GM18499 (cell line): ENCODE results near the gene LCP2.

ENCODE experiments used
- ATAC-seq: cut with Tn5 transposase; IDR thresholded peaks from one replicate; pipeline ENCODE4 v1.9.1; 2021; ENCODE audit warnings: moderate number of reproducible peaks; ENCODE audit not compliant: insufficient read depth, unreplicated experiment

The LCP2 gene

GRCh38 chr5:170300361-170301013 lies 2.9 kb upstream of the LCP2 start:
- no peak for ATAC-seq

GRCh38 chr5:170296935-170297588 lies 515 bp downstream of the LCP2 start:
- ATAC-seq = peak; percentile 46

- ATAC-seq = no peak
These were observed 1.3 kb downstream of the LCP2 start for GRCh38 chr5:170296036-170296934.

- ATAC-seq = no peak
These were observed 3.0 kb downstream of the LCP2 start for GRCh38 chr5:170294556-170294955.

DNA sequence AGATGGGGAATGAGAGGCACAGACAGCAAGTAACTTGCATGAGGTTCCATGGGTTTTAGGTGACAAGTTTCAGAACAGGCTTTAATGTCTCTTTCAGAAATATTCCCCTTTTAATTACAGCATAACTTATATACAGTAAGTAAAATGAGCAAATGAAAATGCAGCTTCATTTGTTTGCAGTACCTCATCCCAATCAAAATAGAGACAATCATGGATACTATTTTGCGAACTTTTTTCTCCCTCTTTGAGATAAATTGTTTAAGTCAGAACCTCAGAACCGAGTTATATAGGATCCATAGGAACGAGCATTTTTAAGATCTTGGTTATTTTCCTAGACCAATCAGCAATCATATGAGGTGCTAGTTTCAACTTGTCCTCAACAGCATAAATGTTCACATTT lies 3.5 kb downstream of the LCP2 start:
- no peak for ATAC-seq

- ATAC-seq = peak; percentile 75
These were observed 4.3 kb downstream of the LCP2 start for GRCh38 chr5:170293273-170293672.

DNA sequence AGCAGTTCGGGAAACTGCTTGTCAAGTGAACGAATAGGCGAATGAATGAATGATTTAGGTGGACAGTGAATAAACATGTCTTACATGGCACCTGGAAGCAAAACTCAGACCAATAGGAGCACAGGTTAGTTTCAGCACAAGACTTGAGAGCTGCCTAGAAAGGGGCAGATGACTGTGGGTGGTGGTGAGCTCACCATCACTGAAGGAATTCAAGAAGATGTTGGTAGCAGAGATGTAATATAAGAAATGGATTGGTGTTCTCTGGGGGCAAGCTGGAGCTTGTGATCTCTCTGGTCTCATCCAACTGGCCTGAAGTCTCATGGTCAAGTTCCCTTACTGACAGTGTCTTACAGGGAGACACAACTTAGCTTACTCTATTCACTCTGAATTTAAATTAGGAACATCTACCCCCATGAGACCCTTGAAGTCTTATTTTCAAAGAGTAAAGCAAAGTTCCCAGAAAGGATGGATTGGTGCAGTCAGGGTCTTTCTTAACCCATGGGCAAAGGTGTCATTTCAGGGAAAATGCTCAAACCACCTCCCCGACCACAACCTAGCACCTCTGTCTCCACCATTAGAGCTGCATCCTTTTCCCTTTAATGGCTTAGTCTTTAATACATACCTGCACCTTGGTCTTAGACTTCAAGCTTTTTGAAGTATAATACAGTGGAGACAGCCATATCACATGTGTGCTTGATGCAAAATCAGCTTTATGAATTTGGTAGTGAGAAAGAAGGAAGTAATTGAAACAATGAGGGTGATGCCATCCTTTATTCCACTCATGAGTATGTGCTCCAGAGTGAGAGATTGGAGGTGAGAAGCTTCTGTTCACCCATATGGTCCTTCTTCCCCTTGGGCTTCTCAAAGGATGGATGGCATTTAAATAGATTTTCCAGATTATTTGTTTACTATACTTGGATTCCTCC lies 5.1 kb downstream of the LCP2 start:
- ATAC-seq = no peak

- no peak for ATAC-seq
These were observed 7.1 kb downstream of the LCP2 start for GRCh38 chr5:170290498-170290897.

DNA sequence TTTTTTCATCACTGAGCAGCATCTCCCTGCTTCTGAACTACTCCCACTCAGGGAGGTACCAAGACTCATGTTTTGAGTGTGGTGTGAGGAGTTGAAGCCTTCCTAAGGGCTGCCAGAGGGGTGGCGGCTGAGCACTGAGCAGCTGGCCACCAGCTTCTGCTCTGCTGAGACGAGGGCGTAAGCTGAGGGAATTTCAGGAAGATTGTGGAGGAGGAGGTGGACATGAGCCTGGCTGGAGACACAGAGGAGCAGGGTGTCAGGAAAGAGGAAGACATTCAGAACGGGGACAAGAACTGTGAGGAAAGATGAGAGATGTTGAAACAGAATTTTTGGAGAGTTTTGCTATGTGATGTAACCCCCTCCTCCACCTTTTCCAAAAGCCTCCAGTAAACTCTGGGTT lies 7.8 kb downstream of the LCP2 start:
- ATAC-seq = no peak

DNA sequence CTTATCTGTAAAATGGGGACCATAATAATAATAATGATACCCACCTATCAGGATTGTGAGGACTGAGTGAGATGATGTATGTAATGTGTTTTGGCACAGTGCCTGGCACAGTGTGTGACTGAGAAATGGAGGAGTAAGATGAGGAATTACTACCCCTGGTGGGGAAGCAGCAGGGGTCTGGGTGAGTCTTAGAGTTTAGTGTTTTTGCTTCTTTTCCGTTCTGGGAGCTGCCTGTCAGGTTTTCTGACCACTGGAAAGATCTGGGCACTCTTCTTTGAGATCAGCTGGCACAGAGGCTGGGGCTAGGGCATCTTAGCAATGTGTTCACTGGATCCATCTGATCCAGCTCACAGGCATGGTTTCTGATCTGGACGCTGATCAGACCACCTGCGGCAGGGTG lies 8.5 kb downstream of the LCP2 start:
- no peak for ATAC-seq

DNA sequence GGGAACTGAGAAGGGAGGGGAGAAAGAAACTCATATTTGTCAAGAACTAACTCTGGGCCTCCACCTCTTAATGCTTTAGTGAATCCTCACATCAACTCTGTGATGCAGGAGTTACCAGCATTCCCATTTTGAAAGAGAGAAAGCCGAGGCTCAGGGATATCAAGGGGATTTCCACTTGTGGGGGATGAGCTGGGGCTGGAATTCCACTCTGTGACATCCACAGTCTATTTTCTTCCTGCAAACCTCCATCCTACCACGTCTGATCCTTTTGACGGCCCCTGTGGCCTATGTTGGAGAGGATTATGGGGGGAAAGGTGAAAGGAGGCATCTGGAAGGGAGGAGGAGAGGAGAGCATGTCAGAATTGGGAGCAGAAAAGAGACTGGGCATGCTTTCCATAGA lies 9.0 kb downstream of the LCP2 start:
- no peak for ATAC-seq

- ATAC-seq = no peak
These were observed 9.4 kb downstream of the LCP2 start for GRCh38 chr5:170288151-170288550.

DNA sequence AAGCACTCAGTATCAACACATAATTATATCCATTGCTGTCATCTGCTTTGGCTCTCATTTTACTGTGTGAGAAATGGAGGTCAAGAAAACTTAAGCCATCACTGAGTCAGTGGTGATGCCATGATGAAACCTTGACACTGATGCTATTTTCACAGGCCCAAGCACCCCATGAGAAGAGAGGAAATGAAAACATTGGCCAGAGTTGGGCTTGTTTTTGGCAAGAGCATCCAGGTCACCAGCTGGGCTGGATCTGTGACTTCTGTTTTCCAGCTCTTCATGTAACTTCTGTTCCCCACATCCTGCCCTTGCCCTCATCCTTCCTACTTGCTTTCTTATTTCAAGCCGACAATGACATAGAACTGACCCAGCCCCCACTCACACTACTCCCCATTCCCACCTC lies 10.0 kb downstream of the LCP2 start:
- no peak for ATAC-seq

- ATAC-seq = no peak
These were observed 11.1 kb downstream of the LCP2 start for GRCh38 chr5:170286386-170286925.

GRCh38 chr5:170285181-170285580 lies 12.4 kb downstream of the LCP2 start:
- ATAC-seq = no peak

GRCh38 chr5:170284231-170284630 lies 13.3 kb downstream of the LCP2 start:
- ATAC-seq = no peak

DNA sequence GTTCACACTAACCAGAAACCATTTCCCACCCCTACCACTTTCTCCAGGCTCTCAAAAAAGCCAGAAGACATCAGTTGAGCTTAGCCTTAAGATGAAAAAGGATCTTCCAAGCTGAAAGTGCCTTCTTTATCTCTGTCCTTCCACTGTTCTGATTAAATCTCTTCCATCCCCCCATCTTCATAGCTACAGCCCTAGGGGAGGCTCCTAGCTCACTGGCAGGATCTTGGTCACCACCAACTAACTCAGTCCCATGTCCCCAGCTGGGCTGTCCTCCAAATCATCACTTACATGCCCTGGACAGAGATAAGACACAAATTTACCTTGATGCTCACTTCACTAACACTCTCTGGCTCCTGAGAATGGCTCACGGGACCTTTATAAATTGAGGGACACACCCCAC lies 14.3 kb downstream of the LCP2 start:
- no peak for ATAC-seq

GRCh38 chr5:170280011-170280493 lies 17.5 kb downstream of the LCP2 start:
- ATAC-seq = no peak

DNA sequence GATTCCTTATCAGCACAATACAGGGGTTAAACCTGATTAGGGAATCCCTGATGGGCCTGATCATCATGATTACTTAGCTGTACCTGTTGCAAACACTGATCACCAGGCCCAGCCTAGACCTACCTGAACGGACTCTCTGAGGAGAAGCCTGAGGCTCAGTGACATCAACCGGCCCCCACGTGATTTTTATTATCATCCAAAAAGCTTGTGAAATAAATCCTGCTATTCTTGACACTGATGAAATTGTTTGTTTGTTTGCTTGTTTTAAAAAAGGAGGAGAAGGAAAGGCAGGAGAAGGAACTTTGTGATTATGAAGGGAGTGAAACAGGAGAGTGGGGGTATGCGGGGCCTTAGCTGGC lies 18.1 kb downstream of the LCP2 start:
- ATAC-seq = no peak
